Measurements from ENCODE around the gene CYP46A1.

The CYP46A1 gene

DNA sequence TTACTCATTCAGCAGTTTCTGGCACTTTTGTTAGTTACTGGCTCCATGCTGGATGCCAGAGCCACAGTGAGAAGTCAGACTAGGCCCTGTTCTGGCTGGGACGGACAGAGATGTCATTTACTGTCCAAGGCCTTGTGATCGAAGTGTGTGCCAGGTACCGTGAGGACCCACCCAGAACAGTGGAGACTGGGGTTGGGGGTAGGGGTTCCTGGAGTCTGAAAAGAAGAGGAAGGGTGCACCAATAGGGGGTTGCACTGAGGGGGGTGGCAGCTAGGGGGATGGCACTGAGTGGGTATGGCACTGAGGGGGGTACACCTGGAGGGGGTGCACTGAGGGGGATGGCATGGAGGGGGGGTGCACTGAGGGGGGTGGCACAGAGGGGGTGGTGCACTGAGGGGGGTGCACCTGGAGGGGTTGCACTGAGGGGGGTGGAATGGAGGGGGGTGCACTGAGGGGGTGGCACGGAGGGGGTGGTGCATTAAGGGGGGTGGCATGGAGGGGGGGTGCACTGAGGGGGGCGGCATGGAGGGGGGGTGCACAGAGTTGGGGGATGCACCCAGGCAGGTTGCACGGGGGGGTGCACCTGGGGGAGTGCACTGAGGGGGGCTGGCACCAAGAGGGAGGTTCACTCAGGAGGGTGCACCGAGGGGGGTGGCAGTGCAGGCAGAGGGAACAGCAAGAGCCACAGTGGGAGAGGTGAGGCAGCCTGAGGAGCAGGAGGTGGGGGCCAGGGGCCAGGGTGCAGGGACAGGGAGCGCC, 10.6 kb upstream of the CYP46A1 start:
- no peak for DNase-seq (ENCODE audit: extremely low read depth, insufficient read length)
- no peaks in the 10 kb centered on the region for H3K27me3 ChIP-seq (replicated peaks; ENCODE audit: control insufficient read depth, insufficient read depth, low read length)
- H3K36me3 ChIP-seq (ENCODE audit: control insufficient read depth, insufficient read depth, low read length), result no peaks in the 10 kb centered on the region
- H3K4me3 ChIP-seq (replicated peaks; ENCODE audit: low read depth, low read length), result no peak overlapping the region
- TF ChIP-seq, protein P1, sequence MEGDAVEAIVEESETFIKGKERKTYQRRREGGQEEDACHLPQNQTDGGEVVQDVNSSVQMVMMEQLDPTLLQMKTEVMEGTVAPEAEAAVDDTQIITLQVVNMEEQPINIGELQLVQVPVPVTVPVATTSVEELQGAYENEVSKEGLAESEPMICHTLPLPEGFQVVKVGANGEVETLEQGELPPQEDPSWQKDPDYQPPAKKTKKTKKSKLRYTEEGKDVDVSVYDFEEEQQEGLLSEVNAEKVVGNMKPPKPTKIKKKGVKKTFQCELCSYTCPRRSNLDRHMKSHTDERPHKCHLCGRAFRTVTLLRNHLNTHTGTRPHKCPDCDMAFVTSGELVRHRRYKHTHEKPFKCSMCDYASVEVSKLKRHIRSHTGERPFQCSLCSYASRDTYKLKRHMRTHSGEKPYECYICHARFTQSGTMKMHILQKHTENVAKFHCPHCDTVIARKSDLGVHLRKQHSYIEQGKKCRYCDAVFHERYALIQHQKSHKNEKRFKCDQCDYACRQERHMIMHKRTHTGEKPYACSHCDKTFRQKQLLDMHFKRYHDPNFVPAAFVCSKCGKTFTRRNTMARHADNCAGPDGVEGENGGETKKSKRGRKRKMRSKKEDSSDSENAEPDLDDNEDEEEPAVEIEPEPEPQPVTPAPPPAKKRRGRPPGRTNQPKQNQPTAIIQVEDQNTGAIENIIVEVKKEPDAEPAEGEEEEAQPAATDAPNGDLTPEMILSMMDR (IDR thresholded peaks at IDR 0.05; ENCODE audit: insufficient read depth, low read length, poor library complexity, severe bottlenecking), result no peak

DNA sequence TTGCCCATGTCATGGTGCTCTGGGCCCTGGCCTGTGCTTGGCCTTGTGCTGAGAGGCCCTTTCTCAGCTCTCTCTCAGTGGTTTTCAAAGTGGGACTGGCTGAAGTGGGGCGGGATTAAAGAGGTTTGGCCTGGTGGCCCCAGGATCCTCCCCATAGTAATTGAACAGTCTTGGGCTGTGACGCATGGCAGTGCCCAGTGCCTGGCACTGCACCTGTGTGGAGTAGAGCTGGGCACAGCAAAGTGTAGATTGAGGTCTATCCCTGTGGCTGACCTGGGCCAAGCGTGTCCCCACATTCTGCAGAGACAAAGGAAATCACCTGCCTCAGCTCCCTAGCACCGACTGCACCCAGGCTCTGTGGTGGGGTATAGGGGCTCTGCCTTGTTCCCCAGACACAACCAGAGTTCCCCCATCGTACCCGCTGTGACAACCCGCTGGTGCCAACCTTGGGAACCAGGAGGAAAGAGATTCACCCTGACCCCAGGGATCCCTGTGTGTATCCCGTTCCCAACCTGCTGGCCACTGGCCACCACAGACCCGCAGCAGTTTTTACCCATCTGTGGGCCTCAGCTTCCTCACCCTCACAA, 9.9 kb upstream of the CYP46A1 start:
- no peaks in the 10 kb centered on the region for H3K27me3 ChIP-seq (replicated peaks; ENCODE audit: control insufficient read depth, insufficient read depth, low read length)
- no peak overlapping the region for H3K4me3 ChIP-seq (replicated peaks; ENCODE audit: low read depth, low read length)
- no peak for DNase-seq (ENCODE audit: extremely low read depth, insufficient read length)
- H3K36me3 ChIP-seq (ENCODE audit: control insufficient read depth, insufficient read depth, low read length), result no peaks in the 10 kb centered on the region
- TF ChIP-seq, protein P1 (IDR thresholded peaks at IDR 0.05; ENCODE audit: insufficient read depth, low read length, poor library complexity, severe bottlenecking), result no peak

DNA sequence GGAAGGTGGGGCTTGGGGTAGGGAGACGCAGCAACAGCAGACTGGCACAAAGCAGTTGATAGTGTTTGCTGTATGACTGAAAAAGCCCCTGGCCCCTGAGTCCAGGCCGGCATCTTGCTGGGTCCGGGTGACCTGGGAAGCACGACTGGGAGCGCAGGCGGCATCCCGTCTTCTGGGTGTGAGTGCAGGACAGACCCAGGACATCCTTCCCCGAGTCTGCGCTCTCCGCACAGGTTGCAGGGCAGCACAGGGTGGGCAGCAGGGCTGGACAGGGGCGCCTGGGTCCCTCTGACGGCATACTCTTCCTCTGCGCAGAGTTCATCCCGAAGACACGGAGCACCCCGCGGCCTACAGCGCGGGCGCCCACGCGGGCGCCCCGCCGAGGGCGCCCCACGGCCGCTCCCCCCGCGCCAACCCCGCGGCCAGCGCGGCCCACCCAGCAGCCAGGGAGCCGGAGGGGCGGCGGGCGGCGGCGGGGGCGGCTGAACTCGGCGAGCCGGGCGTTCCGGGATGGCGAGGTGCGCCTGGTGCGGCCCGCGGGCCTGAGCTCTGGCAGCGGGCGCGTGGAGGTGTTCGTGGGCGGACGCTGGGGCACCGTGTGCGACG, 9.2 kb upstream of the CYP46A1 start:
- TF ChIP-seq, protein P1 (IDR thresholded peaks at IDR 0.05; ENCODE audit: insufficient read depth, low read length, poor library complexity, severe bottlenecking), result no peak
- no peaks in the 10 kb centered on the region for H3K27me3 ChIP-seq (replicated peaks; ENCODE audit: control insufficient read depth, insufficient read depth, low read length)
- H3K4me3 ChIP-seq (replicated peaks; ENCODE audit: low read depth, low read length), result no peak overlapping the region
- H3K36me3 ChIP-seq (ENCODE audit: control insufficient read depth, insufficient read depth, low read length), result no peaks in the 10 kb centered on the region
- DNase-seq (ENCODE audit: extremely low read depth, insufficient read length), result no peak

DNA sequence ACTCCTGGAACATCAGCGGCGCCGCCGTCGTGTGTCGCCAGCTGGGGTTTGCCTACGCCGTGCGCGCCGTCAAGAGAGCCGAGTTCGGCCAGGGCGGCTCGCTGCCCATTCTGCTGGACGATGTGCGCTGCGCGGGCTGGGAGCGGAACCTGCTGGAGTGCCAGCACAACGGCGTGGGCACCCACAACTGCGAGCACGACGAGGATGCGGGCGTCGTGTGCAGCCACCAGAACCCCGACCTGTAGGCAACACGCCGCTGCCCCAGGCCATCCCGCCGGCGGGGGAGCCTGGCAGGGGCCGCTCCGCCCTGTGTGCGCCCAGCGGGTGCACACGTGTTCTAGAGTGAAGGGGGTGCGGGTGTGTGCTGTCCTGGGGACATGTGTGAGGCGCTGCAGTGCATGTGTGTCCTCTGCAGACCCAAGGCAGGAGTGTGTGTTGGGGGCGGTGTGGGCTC, 8.7 kb upstream of the CYP46A1 start:
- TF ChIP-seq, protein P1 (IDR thresholded peaks at IDR 0.05; ENCODE audit: insufficient read depth, low read length, poor library complexity, severe bottlenecking), result no peak

DNA sequence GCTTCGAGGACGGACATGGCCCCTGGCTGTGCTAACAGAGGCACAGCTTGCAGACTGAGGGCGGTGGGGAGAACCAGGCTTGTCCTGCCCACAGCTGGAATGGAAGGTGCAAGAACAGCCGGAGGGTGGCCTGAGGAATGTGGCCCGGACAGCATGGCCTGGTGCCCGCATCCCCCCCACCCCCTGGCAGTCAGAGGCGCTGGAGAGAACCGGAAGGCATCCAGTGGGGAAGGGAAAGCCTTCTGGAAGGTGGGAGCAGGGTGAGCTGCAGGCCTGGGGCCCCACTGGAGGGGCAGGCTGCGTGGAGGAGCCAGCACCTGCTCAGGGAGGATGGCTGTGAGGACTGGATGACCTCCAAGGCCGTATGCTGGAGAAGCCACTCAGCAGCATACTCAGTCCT, 8.1 kb upstream of the CYP46A1 start:
- TF ChIP-seq, protein P1 (IDR thresholded peaks at IDR 0.05; ENCODE audit: insufficient read depth, low read length, poor library complexity, severe bottlenecking), result no peak
- Histone ChIP-seq H3K27me3 (replicated peaks; ENCODE audit: control insufficient read depth, insufficient read depth, low read length) (no peaks in the 10 kb centered on the region), H3K4me3 (replicated peaks; ENCODE audit: low read depth, low read length) (no peak overlapping the region), H3K36me3 (ENCODE audit: control insufficient read depth, insufficient read depth, low read length) (no peaks in the 10 kb centered on the region)
- DNase-seq (ENCODE audit: extremely low read depth, insufficient read length), result no peak

More for the DNA sequence above, 8.7 kb upstream of the CYP46A1 start:
- no peak for DNase-seq (ENCODE audit: extremely low read depth, insufficient read length)
- H3K27me3 ChIP-seq (replicated peaks; ENCODE audit: control insufficient read depth, insufficient read depth, low read length), result no peaks in the 10 kb centered on the region
- no peaks in the 10 kb centered on the region for H3K36me3 ChIP-seq (ENCODE audit: control insufficient read depth, insufficient read depth, low read length)
- H3K4me3 ChIP-seq (replicated peaks; ENCODE audit: low read depth, low read length), result no peak overlapping the region

Data from GM06990 (cell line).